Measurements from ENCODE around the gene NUP133. TPM values are rescaled to one million over a fixed set of nuclear protein-coding genes. Genes with fewer than 3 reads are reported as not detected.

Gene NUP133
- total and polyA plus RNA-seq, 2 donors (not counting 3 experiments of a cell fraction or from before 2014, with no cell fraction given) = 13.4 to 43.2 TPM

- no TSS peak for BruUV-seq (replicated peaks)
- no peak for TF ChIP-seq GATA2 (IDR thresholded peaks at IDR 0.05; ENCODE audit: insufficient read depth, insufficient read length, low read depth, low read length)
- TF ChIP-seq MYC (IDR thresholded peaks at IDR 0.05; ENCODE audit: low read depth, low read length) = no peak
- no peak for TF ChIP-seq MAX (IDR thresholded peaks at IDR 0.05; ENCODE audit: insufficient read depth, insufficient read length)
- TF ChIP-seq FOS (IDR thresholded peaks at IDR 0.05; ENCODE audit: borderline replicate concordance, insufficient read depth, low read length) = no peak
- TF ChIP-seq JUN (IDR thresholded peaks at IDR 0.05; ENCODE audit: borderline replicate concordance, insufficient read depth, insufficient read length, low read depth) = no peak
- TF ChIP-seq POLR2AphosphoS5 (IDR thresholded peaks at IDR 0.05; ENCODE audit: insufficient read depth, low read depth, low read length) = no peak
- Histone ChIP-seq H3K79me2 (ENCODE audit: control insufficient read depth, insufficient read depth, low read length) (peaks cover 57% of the 10 kb centered on the region), H4K20me1 (replicated peaks; ENCODE audit: control insufficient read depth, extremely low read depth, insufficient read depth, low read length) (no peaks in the 10 kb centered on the region), H3K9me1 (replicated peaks; ENCODE audit: control insufficient read depth, extremely low read depth, insufficient read depth, low read length) (no peaks in the 10 kb centered on the region), H3K4me1 (ENCODE audit: control insufficient read depth, extremely low read depth, insufficient read depth, low read length) (peaks cover 11% of the 10 kb centered on the region), H3K36me3 (ENCODE audit: control insufficient read depth in 2 of 2, extremely low read depth in 1 of 2, insufficient read depth in 2 of 2, low read length in 2 of 2) (no peaks in the 10 kb centered on the region), H3K27me3 (ENCODE audit: control insufficient read depth in 2 of 2, insufficient read depth in 2 of 2, low read length in 2 of 2) (no peaks in the 10 kb centered on the region), H2AFZ (ENCODE audit: low read depth, low read length) (no peak overlapping the region), H3K4me2 (ENCODE audit: insufficient read depth, low read length) (no peak overlapping the region), H3K9me3 (replicated peaks; ENCODE audit: control insufficient read depth, insufficient read depth, low read length) (no peaks in the 10 kb centered on the region), H3K4me3 (replicated peaks in 1 of 3; ENCODE audit: insufficient read depth in 1 of 3, low read depth in 1 of 3, low read length in 3 of 3) (no peak overlapping the region), H3K9ac (replicated peaks; ENCODE audit: extremely low read depth, insufficient read depth, low read length) (no peak overlapping the region), H3K27ac (ENCODE audit: insufficient read depth, low read depth, low read length) (no peak overlapping the region)
- dilution Hi-C loops (cut with MboI; ENCODE audit: extremely low pct_ligation_motif_present, low sequenced_read_pairs) (no loop called here), intact Hi-C loops (cut with micrococcal nuclease) (no loop called here)
- ChIA-PET POLR2A (no interaction called here), CTCF (no interaction called here)
- DNase-seq (ENCODE audit: low read depth, low spot score) (no peak), FAIRE-seq (no peak)
Measured at GRCh38 chr1:229552732-229553131, 44.6 kb upstream of the NUP133 start.

GRCh38 chr1:229550812-229551567 is 42.8 kb upstream of the NUP133 start:
- intact Hi-C loops (cut with micrococcal nuclease) = no loop called here
- CTCF ChIA-PET = interaction anchor here (1.2 kb wide), 1 partner anchor 69 kb away, joined by 4 read pairs; no protein-coding TSS in a partner anchor
- peaks cover 39% of the 10 kb centered on the region for H3K79me2 ChIP-seq (ENCODE audit: control insufficient read depth, insufficient read depth, low read length)

More at GRCh38 chr1:229550812-229551567, 42.8 kb upstream of the NUP133 start:
- peaks cover 2 to 3% of the 10 kb centered on the region in 2 experiments for H3K36me3 ChIP-seq (ENCODE audit: control insufficient read depth in 2 of 2, extremely low read depth in 1 of 2, insufficient read depth in 2 of 2, low read length in 2 of 2)
- no peaks in the 10 kb centered on the region for H3K9me3 ChIP-seq (replicated peaks; ENCODE audit: control insufficient read depth, insufficient read depth, low read length)
- FAIRE-seq (no peak), DNase-seq (ENCODE audit: low read depth, low spot score) (no peak)
- POLR2A ChIA-PET = no interaction called here
- H3K4me3 ChIP-seq (replicated peaks in 1 of 3; ENCODE audit: insufficient read depth in 1 of 3, low read depth in 1 of 3, low read length in 3 of 3) = no peak overlapping the region
- no peak overlapping the region for H3K27ac ChIP-seq (ENCODE audit: insufficient read depth, low read depth, low read length)
- no TSS peak for BruUV-seq (replicated peaks)
- H2AFZ ChIP-seq (ENCODE audit: low read depth, low read length) = no peak overlapping the region
- TF ChIP-seq JUN (IDR thresholded peaks at IDR 0.05; ENCODE audit: borderline replicate concordance, insufficient read depth, insufficient read length, low read depth) (no peak), EZH2 (IDR thresholded peaks at IDR 0.05; ENCODE audit: borderline replicate concordance, low read depth, low read length, severe bottlenecking) (no peak), GATA2 (IDR thresholded peaks at IDR 0.05; ENCODE audit: insufficient read depth, insufficient read length, low read depth, low read length) (no peak), CTCF (IDR thresholded peaks at IDR 0.05; ENCODE audit: extremely low read depth in 1 of 2, insufficient read depth in 1 of 2, low read depth in 1 of 2, low read length in 2 of 2) (no peak), MAX (IDR thresholded peaks at IDR 0.05; ENCODE audit: insufficient read depth, insufficient read length) (no peak), POLR2AphosphoS5 (IDR thresholded peaks at IDR 0.05; ENCODE audit: insufficient read depth, low read depth, low read length) (no peak), POLR2A (IDR thresholded peaks at IDR 0.05; ENCODE audit: low read depth, low read length) (no peak), FOS (IDR thresholded peaks at IDR 0.05; ENCODE audit: borderline replicate concordance, insufficient read depth, low read length) (no peak), MYC (IDR thresholded peaks at IDR 0.05; ENCODE audit: low read depth, low read length) (no peak)
- H4K20me1 ChIP-seq (replicated peaks; ENCODE audit: control insufficient read depth, extremely low read depth, insufficient read depth, low read length) = no peaks in the 10 kb centered on the region
- H3K27me3 ChIP-seq (ENCODE audit: control insufficient read depth in 2 of 2, insufficient read depth in 2 of 2, low read length in 2 of 2) = no peaks in the 10 kb centered on the region
- no peak overlapping the region for H3K9ac ChIP-seq (replicated peaks; ENCODE audit: extremely low read depth, insufficient read depth, low read length)
- dilution Hi-C loops (cut with MboI; ENCODE audit: extremely low pct_ligation_motif_present, low sequenced_read_pairs) = no loop called here
- no peaks in the 10 kb centered on the region for H3K4me1 ChIP-seq (ENCODE audit: control insufficient read depth, extremely low read depth, insufficient read depth, low read length)
- no peak overlapping the region for H3K4me2 ChIP-seq (ENCODE audit: insufficient read depth, low read length)
- no peaks in the 10 kb centered on the region for H3K9me1 ChIP-seq (replicated peaks; ENCODE audit: control insufficient read depth, extremely low read depth, insufficient read depth, low read length)

Data from endothelial cell of umbilical vein (primary cell).